Smooth muscle cell (in vitro differentiated cells): ENCODE measurements around the gene APP. TPM values are rescaled to one million over a fixed set of nuclear protein-coding genes. Genes with fewer than 3 reads are reported as not detected.

Source experiments
- DNase-seq: peaks from one replicate; lab custom pipeline; 2025; ENCODE audit not compliant: unreplicated experiment; lab: John Stamatoyannopoulos, UW
- H2AFZ ChIP-seq: fragments of 200-600 bp; sonication (generic); 2 replicates; pipeline ENCODE4 v1.6.0; 2016; ENCODE audit warnings: antibody characterized with exemption, low read depth, mild to moderate bottlenecking
- H3F3A ChIP-seq: fragments of 200-600 bp; sonication (generic); 2 replicates; pipeline ENCODE4 v1.6.0; 2017; ENCODE audit warnings: antibody characterized with exemption, low read depth
- H3K27ac ChIP-seq: fragments of 200-600 bp; sonication (generic); 2 replicates; pipeline ENCODE4 v1.5.1; 2016; ENCODE audit warnings: low read depth, mild to moderate bottlenecking
- H3K27me3 ChIP-seq: fragments of 200-600 bp; sonication (generic); 2 replicates; pipeline ENCODE4 v1.6.1; 2016; ENCODE audit warnings: low read depth, mild to moderate bottlenecking
- H3K36me3 ChIP-seq: fragments of 200-600 bp; sonication (generic); 2 replicates; pipeline ENCODE4 v1.5.1; 2016; ENCODE audit warnings: low read depth
- H3K4me1 ChIP-seq: fragments of 200-600 bp; sonication (generic); 2 replicates; pipeline ENCODE4 v1.5.1; 2016; ENCODE audit warnings: low read depth
- H3K4me2 ChIP-seq: fragments of 200-600 bp; sonication (generic); 2 replicates; pipeline ENCODE4 v1.6.0; 2016; ENCODE audit warnings: mild to moderate bottlenecking
- H3K4me3 ChIP-seq: fragments of 200-600 bp; sonication (generic); 2 replicates; pipeline ENCODE4 v1.5.1; 2016; ENCODE audit warnings: mild to moderate bottlenecking
- H3K79me2 ChIP-seq: fragments of 200-600 bp; sonication (generic); 2 replicates; pipeline ENCODE4 v1.6.0; 2016; ENCODE audit warnings: low read depth, mild to moderate bottlenecking
- H3K9ac ChIP-seq: fragments of 200-600 bp; sonication (generic); 2 replicates; pipeline ENCODE4 v1.6.0; 2016; ENCODE audit warnings: low read depth
- H3K9me3 ChIP-seq: fragments of 200-600 bp; sonication (generic); replicated peaks from 2 replicates; pipeline ENCODE4 v1.5.1; 2016; ENCODE audit warnings: low read depth
- H4K20me1 ChIP-seq: fragments of 200-600 bp; sonication (generic); 2 replicates; pipeline ENCODE4 v1.6.0; 2016; ENCODE audit warnings: low read depth
- WGBS: methylation state at CpG from one replicate; pipeline ENCODE4 v1.1.7; 2016; ENCODE audit warnings: low lambda C conversion rate; 5-methylcytosine and 5-hydroxymethylcytosine counted together
- polyA plus RNA-seq: library from polyadenylated mRNA; unstranded; fragments of >200 nt; fragmentation: Nextera tagmentation; extraction: Ambion mirVana; gene quantifications from 2 replicates; pipeline ENCODE4 v1.2.1, GENCODE V29; 2016
- total RNA-seq: library from RNA; depleted of rRNA; stranded (reverse); fragments of >200 nt; gene quantifications from 2 replicates; pipeline ENCODE4 v1.2.3, GENCODE V29; 2014
- TF ChIP-seq, protein P1 (sequence below): fragments of 200-600 bp; sonication (generic); IDR thresholded peaks from 2 replicates; pipeline ENCODE4 v1.5.1; 2017; ENCODE audit warnings: borderline replicate concordance, mild to moderate bottlenecking, antibody characterized with exemption; ENCODE audit not compliant: insufficient read depth, poor library complexity, severe bottlenecking

Gene APP
- total and polyA plus RNA-seq, 2 experiments from 2014 or later = 65.3 to 459 TPM

DNA sequence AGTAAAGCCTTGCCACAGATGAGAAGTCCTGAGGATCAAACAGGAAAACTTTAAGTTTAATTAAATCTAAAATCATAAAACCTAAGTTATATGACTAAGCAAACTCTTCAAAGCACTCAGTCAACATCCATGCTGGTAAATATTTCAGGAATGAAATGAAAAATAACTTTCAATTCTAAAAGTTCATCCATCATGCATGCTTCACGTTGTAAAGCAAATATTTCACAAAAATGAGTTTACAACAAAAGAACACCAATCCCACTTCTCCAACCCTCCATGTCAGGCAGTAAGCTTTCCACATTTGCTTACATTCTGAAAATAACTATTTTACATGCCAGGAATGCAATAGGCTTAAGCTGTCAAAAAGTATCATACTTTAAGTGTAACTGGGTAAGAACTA is 16.8 kb downstream of the APP start:
- H3K36me3 ChIP-seq = no peaks in the 10 kb centered on the region
- no peak overlapping the region for H2AFZ ChIP-seq
- peaks cover 21% of the 10 kb centered on the region for H3K4me1 ChIP-seq
- WGBS = 88% methylated on average over 1 of the region's 1 CpG
- no peak overlapping the region for H3K4me2 ChIP-seq
- H3K9ac ChIP-seq = no peak overlapping the region
- H3K27ac ChIP-seq = peak overlapping the region; percentile 21
- peaks cover 93% of the 10 kb centered on the region for H3K79me2 ChIP-seq
- no peak for DNase-seq
- H3F3A ChIP-seq = no peaks in the 10 kb centered on the region
- TF ChIP-seq, protein P1, sequence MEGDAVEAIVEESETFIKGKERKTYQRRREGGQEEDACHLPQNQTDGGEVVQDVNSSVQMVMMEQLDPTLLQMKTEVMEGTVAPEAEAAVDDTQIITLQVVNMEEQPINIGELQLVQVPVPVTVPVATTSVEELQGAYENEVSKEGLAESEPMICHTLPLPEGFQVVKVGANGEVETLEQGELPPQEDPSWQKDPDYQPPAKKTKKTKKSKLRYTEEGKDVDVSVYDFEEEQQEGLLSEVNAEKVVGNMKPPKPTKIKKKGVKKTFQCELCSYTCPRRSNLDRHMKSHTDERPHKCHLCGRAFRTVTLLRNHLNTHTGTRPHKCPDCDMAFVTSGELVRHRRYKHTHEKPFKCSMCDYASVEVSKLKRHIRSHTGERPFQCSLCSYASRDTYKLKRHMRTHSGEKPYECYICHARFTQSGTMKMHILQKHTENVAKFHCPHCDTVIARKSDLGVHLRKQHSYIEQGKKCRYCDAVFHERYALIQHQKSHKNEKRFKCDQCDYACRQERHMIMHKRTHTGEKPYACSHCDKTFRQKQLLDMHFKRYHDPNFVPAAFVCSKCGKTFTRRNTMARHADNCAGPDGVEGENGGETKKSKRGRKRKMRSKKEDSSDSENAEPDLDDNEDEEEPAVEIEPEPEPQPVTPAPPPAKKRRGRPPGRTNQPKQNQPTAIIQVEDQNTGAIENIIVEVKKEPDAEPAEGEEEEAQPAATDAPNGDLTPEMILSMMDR = no peak
- no peaks in the 10 kb centered on the region for H3K27me3 ChIP-seq
- H3K9me3 ChIP-seq = no peaks in the 10 kb centered on the region
- H3K4me3 ChIP-seq = no peak overlapping the region
- H4K20me1 ChIP-seq = peaks cover 99% of the 10 kb centered on the region

DNA sequence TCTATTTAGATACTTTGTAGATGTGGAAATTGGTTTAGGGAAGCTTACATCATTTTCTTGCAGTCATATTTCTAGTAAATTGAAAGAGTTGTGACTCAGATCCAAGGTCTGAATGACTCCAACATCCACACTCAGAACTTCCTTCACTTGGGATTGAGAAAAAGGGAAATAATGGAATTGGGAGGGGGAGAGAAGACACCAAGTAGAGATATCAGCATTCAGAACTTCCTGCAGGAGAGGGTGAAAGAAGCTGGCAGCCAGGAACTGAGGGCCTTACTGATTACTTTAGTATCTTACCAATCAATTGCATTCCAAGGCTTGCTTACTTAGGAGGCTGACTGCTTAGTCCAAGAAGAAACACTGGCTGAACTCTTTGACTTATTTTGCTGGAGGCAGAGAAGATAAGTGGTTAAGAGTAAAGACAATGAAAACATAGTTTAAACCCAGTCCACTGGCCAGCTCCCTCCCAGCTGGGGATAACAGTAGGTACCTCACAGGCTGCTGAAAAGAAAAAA is 21.7 kb downstream of the APP start:
- no peak overlapping the region for H3K4me3 ChIP-seq

DNA sequence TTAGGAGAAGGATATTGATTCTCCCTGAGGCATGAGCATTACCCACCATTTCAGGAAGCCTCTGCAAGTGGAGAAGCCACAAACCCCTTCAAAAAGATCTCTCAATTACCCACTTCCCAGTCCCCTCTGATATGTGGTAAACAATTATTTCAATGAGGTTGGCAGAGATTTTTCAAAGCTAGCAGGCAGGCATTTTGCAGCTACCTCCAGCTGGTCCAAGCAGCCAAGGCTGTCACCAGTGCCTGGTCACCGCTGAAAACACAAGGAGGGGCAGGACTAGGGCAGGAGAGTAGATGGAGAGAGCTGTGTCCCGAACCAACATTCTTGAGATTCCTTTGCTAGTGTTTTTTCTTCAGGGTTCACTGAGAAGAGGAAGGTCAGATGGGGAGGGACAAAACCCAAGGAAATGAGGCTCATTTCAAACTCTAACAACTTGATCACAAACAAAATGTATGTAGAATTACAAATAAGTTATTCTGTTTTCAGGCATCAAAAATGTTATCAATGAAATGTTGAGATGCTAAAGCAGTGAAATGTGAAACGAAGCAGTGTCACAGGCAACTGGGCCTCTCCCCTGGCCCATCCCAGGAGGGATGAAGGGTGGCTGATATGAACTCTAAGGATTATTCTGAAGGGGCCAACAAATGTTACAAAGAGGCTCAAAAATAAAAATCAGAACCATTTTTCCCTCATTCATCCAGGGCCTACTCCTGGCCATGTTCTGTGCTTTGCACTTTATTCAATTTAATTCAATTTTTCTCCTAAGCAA is 22.3 kb downstream of the APP start:
- no peak for DNase-seq
- H3K79me2 ChIP-seq = peaks cover 92% of the 10 kb centered on the region
- TF ChIP-seq, protein P1 = no peak
- H4K20me1 ChIP-seq = peaks cover 96% of the 10 kb centered on the region
- H3K27me3 ChIP-seq = no peaks in the 10 kb centered on the region
- H3K36me3 ChIP-seq = no peaks in the 10 kb centered on the region
- H3K4me1 ChIP-seq = peaks cover 32% of the 10 kb centered on the region
- H2AFZ ChIP-seq = no peak overlapping the region
- H3K4me3 ChIP-seq = no peak overlapping the region
- 24% methylated on average over 3 of the region's 3 CpGs for WGBS
- peak overlapping the region; percentile 27 for H3K4me2 ChIP-seq
- H3K9ac ChIP-seq = no peak overlapping the region
- H3K27ac ChIP-seq = peak overlapping the region; percentile 42
- no peaks in the 10 kb centered on the region for H3F3A ChIP-seq
- no peaks in the 10 kb centered on the region for H3K9me3 ChIP-seq

More for the DNA sequence above, 21.7 kb downstream of the APP start:
- H2AFZ ChIP-seq = no peak overlapping the region
- H3F3A ChIP-seq = no peaks in the 10 kb centered on the region
- peaks cover 32% of the 10 kb centered on the region for H3K4me1 ChIP-seq
- peak overlapping the region; percentile 27 for H3K4me2 ChIP-seq
- H3K27ac ChIP-seq = peak overlapping the region; percentile 42
- H4K20me1 ChIP-seq = peaks cover 97% of the 10 kb centered on the region
- H3K9ac ChIP-seq = no peak overlapping the region
- DNase-seq = no peak
- H3K36me3 ChIP-seq = no peaks in the 10 kb centered on the region
- no peaks in the 10 kb centered on the region for H3K27me3 ChIP-seq
- TF ChIP-seq, protein P1 = no peak
- H3K79me2 ChIP-seq = peaks cover 92% of the 10 kb centered on the region
- H3K9me3 ChIP-seq = no peaks in the 10 kb centered on the region
